Activated CD4-positive, CD25-positive, alpha-beta regulatory T cell treated with anti-CD3 and anti-CD28 coated beads, Interleukin-2, amount 50 U/mL, for 24 hours (primary cell): ENCODE measurements around the gene SNCG.
A peak's percentile ranks its signal among the peaks of the same experiment; 100 is the strongest.
"Not testable (repeated sequence)": the region's sequence is repeated elsewhere in the genome, so short reads cannot be mapped to it uniquely, and the experiment has no call there.

Experiments
- ATAC-seq, 2 donors: fragments of 150-1000 bp; cut with Tn5 transposase; one replicate each; pipeline ENCODE4 v1.10.0; 2021; ENCODE audit warnings: mild to moderate bottlenecking in 1 of 2, moderate library complexity in 1 of 2

Gene SNCG

GRCh38 chr10:86958116-86958900, at the start of gene SNCG:
SNCG (plus strand) TSS chr10:86958599; CDS start chr10:86958698, 99 bp downstream.
- ATAC-seq = no peak

GRCh38 chr10:86914734-86915133, 43.7 kb upstream of the SNCG start:
- no peak for ATAC-seq

GRCh38 chr10:86918022-86918471, 40.4 kb upstream of the SNCG start:
- no peak for ATAC-seq

GRCh38 chr10:86922553-86922961, 35.8 kb upstream of the SNCG start:
- no peak for ATAC-seq

- ATAC-seq = no peak
Observed at GRCh38 chr10:86929468-86930380, 28.7 kb upstream of the SNCG start.

GRCh38 chr10:86931872-86932271, 26.5 kb upstream of the SNCG start:
- ATAC-seq = no peak

GRCh38 chr10:86932674-86933073, 25.7 kb upstream of the SNCG start:
- no peak for ATAC-seq

- ATAC-seq = not testable (repeated sequence)
Observed at GRCh38 chr10:86934162-86934711, 24.2 kb upstream of the SNCG start.

GRCh38 chr10:86936661-86937501, 21.5 kb upstream of the SNCG start:
- ATAC-seq = no peak

GRCh38 chr10:86937502-86938154, 20.8 kb upstream of the SNCG start:
- ATAC-seq = no peak

GRCh38 chr10:86938260-86938659, 20.1 kb upstream of the SNCG start:
- no peak for ATAC-seq

GRCh38 chr10:86940076-86940475, 18.3 kb upstream of the SNCG start:
- not testable (repeated sequence) for ATAC-seq

- no peak for ATAC-seq
Observed at GRCh38 chr10:86940677-86941076, 17.7 kb upstream of the SNCG start.

GRCh38 chr10:86941426-86941825, 17.0 kb upstream of the SNCG start:
- ATAC-seq = no peak

- no peak for ATAC-seq
Observed at GRCh38 chr10:86941991-86942421, 16.4 kb upstream of the SNCG start.

GRCh38 chr10:86942441-86943315, 15.7 kb upstream of the SNCG start:
- no peak for ATAC-seq

- ATAC-seq = no peak
Observed at GRCh38 chr10:86943316-86944030, 14.9 kb upstream of the SNCG start.

- no peak for ATAC-seq
Observed at GRCh38 chr10:86944031-86944419, 14.4 kb upstream of the SNCG start.

GRCh38 chr10:86944471-86944870, 13.9 kb upstream of the SNCG start:
- ATAC-seq = peak in 1 of 2 donors; percentile 25

GRCh38 chr10:86944907-86945306, 13.5 kb upstream of the SNCG start:
- ATAC-seq = no peak
